Naive thymus-derived CD4-positive, alpha-beta T cell (primary cell): Measurements from ENCODE around the gene PHF1. TPM values are rescaled to one million over a fixed set of nuclear protein-coding genes. Genes with fewer than 3 reads are reported as not detected.

Source experiments
- ATAC-seq: fragments of 150-1000 bp; cut with Tn5 transposase; 2 replicates; pipeline ENCODE4 v1.10.0; 2021; ENCODE audit warnings: mild to moderate bottlenecking, moderate library complexity
- CTCF ChIA-PET: fragments of 350-600 bp; sonication (Branson Sonifier 250); formaldehyde crosslinking; loops from one replicate; lab custom pipeline; 2021; ENCODE audit warnings: antibody characterized with exemption; lab: Charles Lee
- POLR2A ChIA-PET: fragments of 350-600 bp; sonication (Branson Sonifier 250); formaldehyde crosslinking; loops from one replicate; lab custom pipeline; 2021; ENCODE audit warnings: antibody characterized with exemption, inconsistent platforms; lab: Charles Lee
- DNase-seq, 9 donors: peaks; one replicate each; pipeline versions ENCODE4 v3.0.0 to v3.0.0-alpha.2; 2020 to 2022; ENCODE audit warnings: mixed read lengths in 1 of 9
- H3K27ac ChIP-seq: one replicate; pipeline ENCODE4 v1.7.0; 2013; ENCODE audit warnings: mild to moderate bottlenecking, low read depth, low read length, moderate library complexity
- H3K27me3 ChIP-seq, 2 donors: one replicate each; pipeline ENCODE4 v1.7.0; 2013; ENCODE audit warnings: low read length in 2 of 2, mild to moderate bottlenecking in 2 of 2, moderate library complexity in 2 of 2; ENCODE audit not compliant: control insufficient read depth in 2 of 2, insufficient read depth in 2 of 2
- H3K36me3 ChIP-seq, 3 experiments: 1 replicate in 2 of 3; 2 replicates in 1 of 3; pipeline ENCODE4 v1.7.0; 2013; ENCODE audit warnings: low read length in 3 of 3, mild to moderate bottlenecking in 3 of 3, moderate library complexity in 1 of 3; ENCODE audit not compliant: insufficient read depth in 3 of 3, control insufficient read depth in 2 of 3
- H3K4me1 ChIP-seq, 2 donors: one replicate each; pipeline ENCODE4 v1.7.0; 2013; ENCODE audit warnings: low read length in 2 of 2, mild to moderate bottlenecking in 2 of 2, moderate library complexity in 1 of 2; ENCODE audit not compliant: control insufficient read depth in 2 of 2, insufficient read depth in 2 of 2
- H3K4me3 ChIP-seq: 2 replicates; pipeline ENCODE4 v1.7.0; 2013; ENCODE audit warnings: mild to moderate bottlenecking, low read length
- H3K9me3 ChIP-seq, 3 experiments: 1 replicate in 2 of 3; 2 replicates in 1 of 3; pipeline ENCODE4 v1.7.0; 2013; ENCODE audit warnings: low read length in 3 of 3; ENCODE audit not compliant: control insufficient read depth in 2 of 3
- H3K27ac Mint-ChIP-seq, 9 donors: one replicate each; pipeline ENCODE4 v1.8.0; 2020 to 2022; ENCODE audit warnings: mixed read lengths in 9 of 9, mild to moderate bottlenecking in 8 of 9, moderate library complexity in 5 of 9, inconsistent platforms in 2 of 9
- H3K27me3 Mint-ChIP-seq, 5 donors: one replicate each; pipeline ENCODE4 v1.8.0; 2021 to 2022; ENCODE audit warnings: mixed read lengths in 5 of 5, mild to moderate bottlenecking in 1 of 5
- H3K36me3 Mint-ChIP-seq, 5 donors: one replicate each; pipeline ENCODE4 v1.8.0; 2020 to 2022; ENCODE audit warnings: mixed read lengths in 5 of 5, mild to moderate bottlenecking in 3 of 5, inconsistent platforms in 1 of 5
- H3K4me1 Mint-ChIP-seq, 7 donors: one replicate each; pipeline ENCODE4 v1.8.0; 2020 to 2022; ENCODE audit warnings: mixed read lengths in 7 of 7, mild to moderate bottlenecking in 3 of 7, inconsistent platforms in 1 of 7
- H3K4me3 Mint-ChIP-seq, 10 donors: one replicate each; pipeline ENCODE4 v1.8.0; 2020 to 2022; ENCODE audit warnings: mild to moderate bottlenecking in 10 of 10, mixed read lengths in 10 of 10, moderate library complexity in 6 of 10, inconsistent platforms in 2 of 10
- H3K9me3 Mint-ChIP-seq, 11 donors: one replicate each; pipeline ENCODE4 v1.8.0; 2020 to 2022; ENCODE audit warnings: mixed read lengths in 11 of 11, mild to moderate bottlenecking in 4 of 11, inconsistent platforms in 1 of 11, moderate library complexity in 1 of 11
- intact Hi-C, 2 donors: fragments of 100-400 bp; cut with micrococcal nuclease; formaldehyde crosslinking; loops; one replicate each; pipeline ENCODE4 v1.15.1; 2023
- polyA plus RNA-seq, 2 donors: library from polyadenylated mRNA; unstranded; fragments of 300-500 nt; fragmentation: Illumina TruSeq; gene quantifications; one replicate each; pipeline ENCODE4 v1.2.3, GENCODE V29; 2021
- total RNA-seq, 6 experiments: library from RNA in 5 of 6; stranded (reverse) in 5 of 6; gene quantifications; 1 replicate in 5 of 6; 2 replicates in 1 of 6; pipeline ENCODE4 v1.2.3 and lab custom pipeline; 2021 to 2026

PHF1 gene
- total and polyA plus RNA-seq, 7 experiments from 2014 or later, result 37.8 to 356 (median 224) TPM

DNA sequence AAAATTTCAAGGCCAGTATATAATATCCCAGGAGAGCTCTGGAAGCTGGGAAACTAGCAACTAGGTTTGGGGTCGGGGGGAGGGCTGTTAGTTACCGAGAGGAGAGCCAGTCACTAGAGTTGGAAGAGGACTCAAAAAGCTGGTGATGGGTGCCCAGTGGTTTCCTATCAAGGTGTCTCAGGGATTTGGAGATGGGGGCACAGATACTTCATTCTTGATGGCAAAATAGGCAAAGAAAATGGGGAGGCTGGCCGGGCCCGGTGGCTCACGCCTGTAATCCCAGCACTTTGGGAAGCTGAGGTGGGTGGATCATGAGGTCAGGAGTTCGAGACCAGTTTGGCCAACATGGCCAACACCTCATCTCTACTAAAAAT is 805 bp downstream of the PHF1 start:
- Histone ChIP-seq H3K27ac (peak overlapping the region; percentile 100), H3K4me3 (peak overlapping the region; percentile 83), H3K4me1 (peaks cover 37 to 49% of the 10 kb centered on the region in 2 donors), H3K36me3 (peaks cover 5 to 45% (median 14%) of the 10 kb centered on the region in 3 experiments), H3K9me3 (no peaks in the 10 kb centered on the region), H3K27me3 (no peaks in the 10 kb centered on the region)
- H3K4me3 Mint-ChIP-seq, result peak overlapping the region; percentile 83 to 93 (median 88)
- peaks cover 3 to 28% (median 19%) of the 10 kb centered on the region in 5 donors for H3K36me3 Mint-ChIP-seq
- POLR2A ChIA-PET, result interaction anchor here (0.7 to 6.2 kb wide), 6 partner anchors 8 to 440 kb away, joined by 3 to 39 read pairs (median 11); partner anchors contain the start of gene SYNGAP1
- H3K27ac Mint-ChIP-seq, result peak overlapping the region; percentile 65 to 96 (median 95)
- no peaks in the 10 kb centered on the region for H3K27me3 Mint-ChIP-seq
- DNase-seq, result no peak
- peaks cover 0 to 5% (median 0%) of the 10 kb centered on the region in 11 donors for H3K9me3 Mint-ChIP-seq
- intact Hi-C loops, result loop anchor here (2.0 to 10.0 kb wide), 11 partner anchors 13 to 1747 kb away; partner anchors contain the start of genes BRD2 (in 1 of the 2), C6orf47 (in 1 of the 2), CSNK2B (in 1 of the 2) and GPANK1 (in 1 of the 2)
- CTCF ChIA-PET, result no interaction called here
- no peak for ATAC-seq
- peaks cover 29 to 64% (median 61%) of the 10 kb centered on the region in 7 donors for H3K4me1 Mint-ChIP-seq

DNA sequence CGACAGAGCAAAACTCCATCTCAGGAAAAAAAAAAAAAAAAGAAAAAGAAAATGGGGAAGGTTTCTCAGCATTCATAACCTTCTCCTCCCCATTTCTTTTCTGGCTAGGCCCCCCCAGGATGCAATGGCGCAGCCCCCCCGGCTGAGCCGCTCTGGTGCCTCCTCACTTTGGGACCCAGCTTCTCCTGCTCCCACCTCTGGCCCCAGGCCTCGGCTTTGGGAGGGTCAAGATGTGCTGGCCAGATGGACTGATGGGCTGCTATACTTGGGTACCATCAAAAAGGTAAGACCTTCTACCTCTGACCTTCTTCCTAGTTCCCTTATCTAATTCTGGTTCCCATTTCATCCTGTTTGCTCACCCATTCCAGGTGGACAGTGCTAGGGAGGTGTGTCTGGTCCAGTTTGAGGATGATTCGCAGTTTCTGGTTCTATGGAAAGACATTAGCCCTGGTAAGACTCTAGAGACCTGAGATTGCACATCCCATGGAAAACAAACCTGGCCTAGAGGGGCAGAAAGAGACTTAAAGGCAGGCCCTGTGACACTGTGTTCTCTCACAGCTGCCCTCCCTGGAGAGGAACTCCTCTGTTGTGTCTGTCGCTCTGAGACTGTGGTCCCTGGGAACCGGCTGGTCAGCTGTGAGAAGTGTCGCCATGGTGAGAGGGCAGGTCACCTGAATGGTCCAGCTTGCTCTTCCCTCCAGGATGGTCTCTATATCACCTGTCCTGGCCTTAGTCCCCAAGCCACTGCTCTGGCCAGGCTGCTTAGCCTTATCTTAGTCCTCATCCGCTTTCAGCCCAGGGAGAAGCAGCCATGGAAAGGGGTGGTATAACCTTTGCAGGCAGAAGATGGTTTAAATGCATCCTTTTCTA is 1.6 kb downstream of the PHF1 start:
- peak overlapping the region; percentile 100 for H3K27ac ChIP-seq
- H3K27me3 Mint-ChIP-seq, result no peaks in the 10 kb centered on the region
- H3K27me3 ChIP-seq, result no peaks in the 10 kb centered on the region
- peaks cover 0 to 5% (median 0%) of the 10 kb centered on the region in 11 donors for H3K9me3 Mint-ChIP-seq
- peaks cover 42 to 56% of the 10 kb centered on the region in 2 donors for H3K4me1 ChIP-seq
- H3K36me3 ChIP-seq, result peaks cover 5 to 45% (median 14%) of the 10 kb centered on the region in 3 experiments
- ATAC-seq (no peak), DNase-seq (no peak)
- ChIA-PET CTCF (no interaction called here), POLR2A (interaction anchor here (1.3 to 6.2 kb wide), 5 partner anchors 10 to 440 kb away, joined by 3 to 39 read pairs (median 11); no protein-coding TSS in a partner anchor)
- H3K27ac Mint-ChIP-seq, result peak overlapping the region; percentile 36 to 96 (median 94)
- no peak overlapping the region for H3K4me3 ChIP-seq
- peak overlapping the region; percentile 38 to 92 (median 87) for H3K4me3 Mint-ChIP-seq
- no peaks in the 10 kb centered on the region for H3K9me3 ChIP-seq
- intact Hi-C loops, result loop anchor here (5.0 to 10.0 kb wide), 7 partner anchors 210 to 1748 kb away; partner anchors contain the start of genes C6orf47 (in 1 of the 2), CSNK2B (in 1 of the 2), GPANK1 (in 1 of the 2) and GPSM3 (in 1 of the 2)
- peaks cover 37 to 69% (median 67%) of the 10 kb centered on the region in 7 donors for H3K4me1 Mint-ChIP-seq
- peaks cover 3 to 28% (median 19%) of the 10 kb centered on the region in 5 donors for H3K36me3 Mint-ChIP-seq

DNA sequence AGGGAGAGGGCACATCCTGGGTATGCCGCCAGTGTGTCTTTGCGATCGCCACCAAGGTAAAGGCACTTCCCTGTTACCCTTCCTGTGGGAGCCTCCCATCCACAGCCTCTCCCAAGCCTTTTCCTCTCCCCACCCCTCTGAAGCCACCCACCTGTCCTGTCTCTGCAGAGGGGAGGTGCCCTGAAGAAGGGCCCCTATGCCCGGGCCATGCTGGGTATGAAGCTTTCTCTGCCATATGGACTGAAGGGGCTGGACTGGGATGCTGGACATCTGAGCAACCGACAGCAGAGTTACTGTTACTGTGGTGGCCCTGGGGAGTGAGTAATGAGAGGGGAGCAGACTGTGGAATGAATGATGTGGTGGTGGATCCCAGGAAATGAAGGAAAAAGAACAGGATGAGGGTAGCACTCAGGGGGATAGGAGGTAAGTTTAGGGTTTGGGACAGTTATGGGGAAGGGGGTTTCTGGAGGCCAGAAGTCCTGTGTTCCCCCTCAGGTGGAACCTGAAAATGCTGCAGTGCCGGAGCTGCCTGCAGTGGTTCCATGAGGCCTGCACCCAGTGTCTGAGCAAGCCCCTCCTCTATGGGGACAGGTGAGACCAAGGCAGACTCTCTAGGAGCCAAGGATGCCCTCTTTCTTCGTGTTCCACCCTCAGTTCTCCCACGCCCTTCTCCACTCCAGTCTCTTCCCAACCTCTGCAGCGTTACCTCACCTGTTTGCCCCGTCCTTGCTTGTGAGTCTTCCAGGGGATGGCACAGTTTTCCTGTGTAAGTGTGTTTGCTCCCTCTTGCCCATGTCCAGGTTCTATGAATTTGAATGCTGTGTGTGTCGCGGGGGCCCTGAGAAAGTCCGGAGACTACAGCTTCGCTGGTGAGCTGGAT is 2.7 kb downstream of the PHF1 start:
- Histone ChIP-seq H3K27ac (peak overlapping the region; percentile 100), H3K9me3 (no peaks in the 10 kb centered on the region), H3K27me3 (no peaks in the 10 kb centered on the region), H3K4me1 (peaks cover 43 to 58% of the 10 kb centered on the region in 2 donors), H3K4me3 (no peak overlapping the region), H3K36me3 (peaks cover 5 to 45% (median 14%) of the 10 kb centered on the region in 3 experiments)
- ChIA-PET CTCF (interaction anchor here (0.9 kb wide), 1 partner anchor 12 kb away, joined by 3 read pairs; no protein-coding TSS in a partner anchor), POLR2A (interaction anchor here (1.0 to 6.2 kb wide), 5 partner anchors 9 to 441 kb away, joined by 3 to 39 read pairs (median 4); no protein-coding TSS in a partner anchor)
- Mint-ChIP-seq H3K27ac (peak overlapping the region; percentile 34 to 96 (median 86)), H3K36me3 (peaks cover 3 to 27% (median 19%) of the 10 kb centered on the region in 5 donors), H3K4me1 (peaks cover 42 to 80% (median 71%) of the 10 kb centered on the region in 7 donors), H3K9me3 (peaks cover 0 to 5% (median 0%) of the 10 kb centered on the region in 11 donors), H3K27me3 (no peaks in the 10 kb centered on the region), H3K4me3 (peak overlapping the region in 8 of 10 donors; percentile 38 to 92 (median 86))
- intact Hi-C loops, result loop anchor here (5.0 to 10.0 kb wide), 7 partner anchors 209 to 1749 kb away; partner anchors contain the start of genes C6orf47 (in 1 of the 2), CSNK2B (in 1 of the 2), GPANK1 (in 1 of the 2) and GPSM3 (in 1 of the 2)
- no peak for ATAC-seq
- DNase-seq, result no peak

DNA sequence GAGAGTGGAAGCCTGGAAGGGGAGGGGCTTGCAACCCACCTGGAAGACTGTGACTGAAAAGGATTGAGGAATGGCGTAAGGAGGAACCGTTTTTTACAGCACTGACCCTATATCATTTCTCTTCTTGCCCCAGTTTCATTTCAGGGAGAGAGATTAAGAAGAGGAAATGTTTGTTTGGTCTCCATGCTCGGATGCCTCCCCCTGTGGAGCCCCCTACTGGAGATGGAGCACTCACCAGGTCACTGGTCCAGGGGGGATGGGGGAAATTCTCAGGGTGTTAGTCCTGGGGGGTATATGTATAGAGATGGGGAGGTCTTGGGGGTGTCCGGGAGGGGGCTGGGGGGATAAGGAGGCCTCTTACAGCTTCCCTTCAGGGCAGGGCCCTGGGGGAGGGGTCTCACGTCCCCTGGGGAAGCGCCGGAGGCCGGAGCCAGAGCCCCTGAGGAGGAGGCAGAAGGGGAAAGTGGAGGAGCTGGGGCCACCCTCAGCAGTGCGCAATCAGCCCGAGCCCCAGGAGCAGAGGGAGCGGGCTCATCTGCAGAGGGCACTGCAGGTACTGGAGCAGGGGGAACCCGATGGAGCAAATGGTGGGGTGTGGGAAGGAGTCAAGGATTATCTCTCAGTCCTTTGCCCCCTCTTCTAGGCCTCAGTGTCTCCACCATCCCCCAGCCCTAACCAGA is 3.9 kb downstream of the PHF1 start:
- POLR2A ChIA-PET, result interaction anchor here (1.0 to 6.2 kb wide), 4 partner anchors 10 to 35 kb away, joined by 3 to 39 read pairs (median 22); no protein-coding TSS in a partner anchor
- peaks cover 47 to 86% (median 73%) of the 10 kb centered on the region in 7 donors for H3K4me1 Mint-ChIP-seq
- ATAC-seq (no peak), DNase-seq (peak in 1 of 9 donors; percentile 19)
- no peak overlapping the region for H3K4me3 ChIP-seq
- H3K27me3 ChIP-seq, result no peaks in the 10 kb centered on the region
- peaks cover 5 to 45% (median 14%) of the 10 kb centered on the region in 3 experiments for H3K36me3 ChIP-seq
- intact Hi-C loops, result loop anchor here (5.0 to 10.0 kb wide), 7 partner anchors 208 to 1750 kb away; partner anchors contain the start of genes C6orf47 (in 1 of the 2), CSNK2B (in 1 of the 2), GPANK1 (in 1 of the 2) and GPSM3 (in 1 of the 2)
- peaks cover 3 to 27% (median 19%) of the 10 kb centered on the region in 5 donors for H3K36me3 Mint-ChIP-seq
- H3K27me3 Mint-ChIP-seq, result no peaks in the 10 kb centered on the region
- peaks cover 0 to under 1% (median 0%) of the 10 kb centered on the region in 11 donors for H3K9me3 Mint-ChIP-seq
- peaks cover 47 to 63% of the 10 kb centered on the region in 2 donors for H3K4me1 ChIP-seq
- peak overlapping the region; percentile 2 for H3K27ac ChIP-seq
- H3K9me3 ChIP-seq, result no peaks in the 10 kb centered on the region
- peak overlapping the region in 7 of 9 donors; percentile 30 to 99 (median 83) for H3K27ac Mint-ChIP-seq
- peak overlapping the region in 7 of 10 donors; percentile 6 to 92 (median 68) for H3K4me3 Mint-ChIP-seq
- CTCF ChIA-PET, result interaction anchor here (0.9 kb wide), 1 partner anchor 11 kb away, joined by 3 read pairs; no protein-coding TSS in a partner anchor

DNA sequence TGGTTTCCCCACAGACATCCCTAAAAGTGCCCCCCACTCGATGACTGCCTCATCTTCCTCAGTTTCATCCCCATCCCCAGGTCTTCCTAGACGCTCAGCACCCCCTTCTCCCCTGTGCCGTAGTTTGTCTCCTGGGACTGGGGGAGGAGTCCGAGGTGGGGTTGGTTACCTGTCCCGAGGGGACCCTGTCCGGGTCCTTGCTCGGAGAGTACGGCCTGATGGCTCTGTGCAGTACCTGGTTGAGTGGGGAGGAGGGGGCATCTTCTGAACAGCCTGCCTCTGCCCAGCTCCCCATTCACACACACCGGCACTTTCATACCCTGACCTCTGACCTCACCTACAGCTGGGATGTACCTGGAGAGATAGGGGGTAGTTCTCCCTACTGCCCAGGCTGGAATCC is 5.0 kb downstream of the PHF1 start:
- H3K4me1 ChIP-seq, result peaks cover 47 to 62% of the 10 kb centered on the region in 2 donors
- Mint-ChIP-seq H3K27me3 (no peaks in the 10 kb centered on the region), H3K4me1 (peaks cover 47 to 86% (median 74%) of the 10 kb centered on the region in 7 donors), H3K9me3 (no peaks in the 10 kb centered on the region), H3K4me3 (peak overlapping the region; percentile 17 to 90 (median 57)), H3K36me3 (peaks cover 3 to 26% (median 19%) of the 10 kb centered on the region in 5 donors), H3K27ac (peak overlapping the region; percentile 30 to 100 (median 94))
- ChIA-PET CTCF (no interaction called here), POLR2A (interaction anchor here (0.7 to 4.3 kb wide), 7 partner anchors 9 to 168 kb away, joined by 3 to 61 read pairs (median 9); partner anchors contain the start of gene ZBTB9)
- no peak overlapping the region for H3K4me3 ChIP-seq
- intact Hi-C loops, result loop anchor here (10.0 kb wide), 4 partner anchors 299 to 1751 kb away; partner anchors contain the start of genes C6orf47 (in 1 of the 2), CSNK2B (in 1 of the 2), GPANK1 (in 1 of the 2) and GPSM3 (in 1 of the 2)
- H3K27ac ChIP-seq, result peak overlapping the region; percentile 94
- ATAC-seq, result no peak
- no peaks in the 10 kb centered on the region for H3K27me3 ChIP-seq
- peaks cover 5 to 45% (median 14%) of the 10 kb centered on the region in 3 experiments for H3K36me3 ChIP-seq
- H3K9me3 ChIP-seq, result no peaks in the 10 kb centered on the region
- peak in 1 of 9 donors; percentile 22 for DNase-seq
